Measurements from ENCODE around the gene GEMIN4.
"Not testable (repeated sequence)": the region's sequence is repeated elsewhere in the genome, so short reads cannot be mapped to it uniquely, and the experiment has no call there.

Gene GEMIN4

GRCh38 chr17:720706-721539, 31.1 kb downstream of the GEMIN4 start:
- Mint-ChIP-seq H3K9me3 (no peaks in the 10 kb centered on the region), H3K27me3 (peaks cover 8% of the 10 kb centered on the region), H3K27ac (no peak overlapping the region), H3K4me3 (no peak overlapping the region), H3K36me3 (ENCODE audit: low read depth) (no peaks in the 10 kb centered on the region), H3K4me1 (ENCODE audit: low read depth) (no peaks in the 10 kb centered on the region)
- intact Hi-C loops (cut with micrococcal nuclease), result no loop called here

- H3K9me3 Mint-ChIP-seq, result no peaks in the 10 kb centered on the region
- H3K27ac Mint-ChIP-seq, result no peak overlapping the region
- peaks cover 7% of the 10 kb centered on the region for H3K27me3 Mint-ChIP-seq
- peaks cover 9% of the 10 kb centered on the region for H3K4me1 Mint-ChIP-seq (ENCODE audit: low read depth)
- H3K4me3 Mint-ChIP-seq, result no peak overlapping the region
- peaks cover 13% of the 10 kb centered on the region for H3K36me3 Mint-ChIP-seq (ENCODE audit: low read depth)
- intact Hi-C loops (cut with micrococcal nuclease), result no loop called here
Measured at GRCh38 chr17:718075-718474, 34.0 kb downstream of the GEMIN4 start.

- Mint-ChIP-seq H3K9me3 (no peaks in the 10 kb centered on the region), H3K36me3 (ENCODE audit: low read depth) (peaks cover 73% of the 10 kb centered on the region), H3K27ac (no peak overlapping the region), H3K27me3 (no peaks in the 10 kb centered on the region), H3K4me3 (no peak overlapping the region), H3K4me1 (ENCODE audit: low read depth) (peaks cover 14% of the 10 kb centered on the region)
- intact Hi-C loops (cut with micrococcal nuclease), result no loop called here
Measured at GRCh38 chr17:708132-708531, 43.9 kb downstream of the GEMIN4 start.

GRCh38 chr17:705863-706262, 46.2 kb downstream of the GEMIN4 start:
- H3K4me1 Mint-ChIP-seq (ENCODE audit: low read depth), result peaks cover 7% of the 10 kb centered on the region
- no peaks in the 10 kb centered on the region for H3K9me3 Mint-ChIP-seq
- intact Hi-C loops (cut with micrococcal nuclease), result no loop called here
- H3K36me3 Mint-ChIP-seq (ENCODE audit: low read depth), result peaks cover 73% of the 10 kb centered on the region
- no peaks in the 10 kb centered on the region for H3K27me3 Mint-ChIP-seq
- no peak overlapping the region for H3K27ac Mint-ChIP-seq
- H3K4me3 Mint-ChIP-seq, result no peak overlapping the region

- intact Hi-C loops (cut with micrococcal nuclease), result no loop called here
- H3K36me3 Mint-ChIP-seq (ENCODE audit: low read depth), result peaks cover 69% of the 10 kb centered on the region
- H3K27me3 Mint-ChIP-seq, result no peaks in the 10 kb centered on the region
- H3K4me3 Mint-ChIP-seq, result no peak overlapping the region
- peaks cover 7% of the 10 kb centered on the region for H3K4me1 Mint-ChIP-seq (ENCODE audit: low read depth)
- no peak overlapping the region for H3K27ac Mint-ChIP-seq
- no peaks in the 10 kb centered on the region for H3K9me3 Mint-ChIP-seq
Measured at GRCh38 chr17:705011-705410, 47.1 kb downstream of the GEMIN4 start.

GRCh38 chr17:704111-704864, 47.8 kb downstream of the GEMIN4 start:
- Mint-ChIP-seq H3K27me3 (no peaks in the 10 kb centered on the region), H3K4me3 (no peak overlapping the region), H3K9me3 (no peaks in the 10 kb centered on the region), H3K27ac (no peak overlapping the region), H3K36me3 (ENCODE audit: low read depth) (peaks cover 62% of the 10 kb centered on the region), H3K4me1 (ENCODE audit: low read depth) (peaks cover 12% of the 10 kb centered on the region)
- intact Hi-C loops (cut with micrococcal nuclease), result no loop called here

- Mint-ChIP-seq H3K27me3 (no peaks in the 10 kb centered on the region), H3K36me3 (ENCODE audit: low read depth) (peaks cover 53% of the 10 kb centered on the region)
Measured at GRCh38 chr17:703081-703875, 48.8 kb downstream of the GEMIN4 start.

GRCh38 chr17:700504-701094, 51.5 kb downstream of the GEMIN4 start:
- Mint-ChIP-seq H3K4me3 (no peak overlapping the region), H3K36me3 (ENCODE audit: low read depth) (peaks cover 53% of the 10 kb centered on the region), H3K9me3 (no peaks in the 10 kb centered on the region), H3K27ac (no peak overlapping the region), H3K27me3 (no peaks in the 10 kb centered on the region), H3K4me1 (ENCODE audit: low read depth) (peaks cover 21% of the 10 kb centered on the region)
- intact Hi-C loops (cut with micrococcal nuclease), result loop anchor here (1.0 kb wide), 1 partner anchor 288 kb away; no protein-coding TSS in a partner anchor

More at GRCh38 chr17:703081-703875, 48.8 kb downstream of the GEMIN4 start:
- H3K4me1 Mint-ChIP-seq (ENCODE audit: low read depth), result peaks cover 11% of the 10 kb centered on the region
- H3K27ac Mint-ChIP-seq, result no peak overlapping the region
- no peak overlapping the region for H3K4me3 Mint-ChIP-seq
- intact Hi-C loops (cut with micrococcal nuclease), result no loop called here
- no peaks in the 10 kb centered on the region for H3K9me3 Mint-ChIP-seq

- Mint-ChIP-seq H3K9me3 (no peaks in the 10 kb centered on the region), H3K4me3 (peak overlapping the region; percentile 40), H3K36me3 (ENCODE audit: low read depth) (peaks cover 57% of the 10 kb centered on the region), H3K27me3 (no peaks in the 10 kb centered on the region), H3K27ac (peak overlapping the region; percentile 70), H3K4me1 (ENCODE audit: low read depth) (peaks cover 21% of the 10 kb centered on the region)
- intact Hi-C loops (cut with micrococcal nuclease), result loop anchor here (5.0 to 10.0 kb wide), 2 partner anchors 305 to 557 kb away; a partner anchor contains a TSS
Measured at GRCh38 chr17:699345-699744, 52.7 kb downstream of the GEMIN4 start.

GRCh38 chr17:698096-698495, 54.0 kb downstream of the GEMIN4 start:
- not testable (repeated sequence) for H3K9me3 Mint-ChIP-seq, H3K27me3 Mint-ChIP-seq
- Mint-ChIP-seq H3K36me3 (ENCODE audit: low read depth) (peaks cover 65% of the 10 kb centered on the region), H3K27ac (peak overlapping the region; percentile 57), H3K4me3 (peak overlapping the region; percentile 59), H3K4me1 (ENCODE audit: low read depth) (peaks cover 21% of the 10 kb centered on the region)
- intact Hi-C loops (cut with micrococcal nuclease), result loop anchor here (5.0 to 10.0 kb wide), 2 partner anchors 303 to 556 kb away; a partner anchor contains a TSS

GRCh38 chr17:697682-698081, 54.4 kb downstream of the GEMIN4 start:
- Mint-ChIP-seq H3K9me3 (no peaks in the 10 kb centered on the region), H3K4me3 (no peak overlapping the region), H3K36me3 (ENCODE audit: low read depth) (peaks cover 65% of the 10 kb centered on the region), H3K27me3 (no peaks in the 10 kb centered on the region), H3K27ac (peak overlapping the region; percentile 57), H3K4me1 (ENCODE audit: low read depth) (peaks cover 21% of the 10 kb centered on the region)
- intact Hi-C loops (cut with micrococcal nuclease), result loop anchor here (5.0 to 10.0 kb wide), 2 partner anchors 303 to 555 kb away; a partner anchor contains a TSS

GRCh38 chr17:696369-696768, 55.7 kb downstream of the GEMIN4 start:
- H3K27me3 Mint-ChIP-seq, result no peaks in the 10 kb centered on the region
- peaks cover 69% of the 10 kb centered on the region for H3K36me3 Mint-ChIP-seq (ENCODE audit: low read depth)
- H3K9me3 Mint-ChIP-seq, result no peaks in the 10 kb centered on the region
- intact Hi-C loops (cut with micrococcal nuclease), result loop anchor here (5.0 to 10.0 kb wide), 2 partner anchors 302 to 554 kb away; a partner anchor contains a TSS
- H3K4me1 Mint-ChIP-seq (ENCODE audit: low read depth), result peaks cover 30% of the 10 kb centered on the region
- peak overlapping the region; percentile 18 for H3K27ac Mint-ChIP-seq
- H3K4me3 Mint-ChIP-seq, result no peak overlapping the region
